GM18868 (cell line): ENCODE measurements around the gene STAM.

Experiments used
- ATAC-seq: cut with Tn5 transposase; IDR thresholded peaks from one replicate; pipeline ENCODE4 v1.9.1; 2021; ENCODE audit warnings: mild to moderate bottlenecking, moderate library complexity; ENCODE audit not compliant: unreplicated experiment

STAM gene

GRCh38 chr10:17758200-17758599 lies 114.2 kb downstream of the STAM start:
- ATAC-seq = no peak

- no peak for ATAC-seq
These were observed 114.9 kb downstream of the STAM start for GRCh38 chr10:17758896-17759295.

GRCh38 chr10:17764142-17764541 lies 120.2 kb downstream of the STAM start:
- no peak for ATAC-seq

DNA sequence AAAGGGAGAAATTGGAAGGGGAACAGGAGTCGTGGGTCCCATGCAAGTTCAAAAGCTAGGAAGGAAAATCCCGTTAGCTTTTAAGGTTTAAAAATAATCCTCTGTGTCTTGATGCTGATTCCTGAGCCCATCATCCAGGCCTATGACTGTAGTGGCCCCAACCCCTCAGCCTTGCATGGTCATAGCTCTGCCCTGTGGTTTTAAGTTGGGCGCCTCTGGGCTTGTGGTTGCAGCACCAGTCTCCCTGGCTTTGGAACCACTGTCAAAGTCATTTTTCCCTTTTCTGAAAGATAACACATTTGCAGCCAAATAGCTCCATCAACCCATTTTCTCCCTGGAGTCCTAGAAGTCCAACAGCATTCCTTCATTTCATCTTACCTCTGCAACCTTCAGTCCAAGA lies 121.7 kb downstream of the STAM start:
- ATAC-seq = no peak
